SJCRH30 (cell line): Measurements from ENCODE around the gene KLHL26. TPM values are rescaled to one million over a fixed set of nuclear protein-coding genes. Genes with fewer than 3 reads are reported as not detected.
"Not testable (repeated sequence)": the region's sequence is repeated elsewhere in the genome, so short reads cannot be mapped to it uniquely, and the experiment has no call there.

Source experiments
- DNase-seq, 2 experiments: peaks; one replicate each; pipeline ENCODE4 v3.0.0-alpha.2; 2015 to 2020
- H3K27ac ChIP-seq: fragments of 250-450 bp; sonication (Bioruptor Pico); 2 replicates; pipeline ENCODE4 v1.5.1; 2020; ENCODE audit warnings: mild to moderate bottlenecking, moderate library complexity
- H3K27me3 ChIP-seq: fragments of 250-450 bp; sonication (Bioruptor Pico); 2 replicates; pipeline ENCODE4 v1.5.1; 2020; ENCODE audit warnings: mild to moderate bottlenecking, moderate library complexity
- H3K36me3 ChIP-seq: fragments of 250-450 bp; sonication (Bioruptor Pico); 2 replicates; pipeline ENCODE4 v1.5.1; 2020; ENCODE audit warnings: mild to moderate bottlenecking, moderate library complexity
- H3K4me1 ChIP-seq: fragments of 250-450 bp; sonication (Bioruptor Pico); 2 replicates; pipeline ENCODE4 v1.5.1; 2020; ENCODE audit warnings: mild to moderate bottlenecking, moderate library complexity
- H3K4me3 ChIP-seq: fragments of 250-450 bp; sonication (Bioruptor Pico); 2 replicates; pipeline ENCODE4 v1.5.1; 2020; ENCODE audit warnings: mild to moderate bottlenecking, moderate library complexity
- H3K9me3 ChIP-seq: fragments of 250-450 bp; sonication (Bioruptor Pico); replicated peaks from 2 replicates; pipeline ENCODE4 v1.5.1; 2020; ENCODE audit warnings: mild to moderate bottlenecking, moderate library complexity
- total RNA-seq: library from RNA; depleted of rRNA; stranded (reverse); fragments of >200 nt; shearing (Covaris generic); gene quantifications from 2 replicates; pipeline ENCODE4 v1.2.3, GENCODE V29; 2014; rRNA removed

KLHL26 gene
- total RNA-seq = 0.87 and 1.1 TPM in 2 replicates

- no peak for DNase-seq
- H3K27ac ChIP-seq = no peak within 1 kb of the TSS
- H3K27me3 ChIP-seq = 0 out of 2 replicates have a peak, but pooled peaks cover 10% of the 10 kb centered on the region
- H3K4me1 ChIP-seq = no peaks in the 10 kb centered on the region
- no peaks in the 10 kb centered on the region for H3K9me3 ChIP-seq
- H3K36me3 ChIP-seq = no peaks in the 10 kb centered on the region
- H3K4me3 ChIP-seq = peak within 1 kb of the TSS; percentile 59
Measured at GRCh38 chr19:18636969-18637629, at the start of gene KLHL26. KLHL26 (plus strand) TSS chr19:18637028; CDS start chr19:18637055, 27 bp downstream.

GRCh38 chr19:18587561-18587960 lies 49.3 kb upstream of the KLHL26 start:
- Histone ChIP-seq H3K36me3 (no peaks in the 10 kb centered on the region), H3K27me3 (peaks cover 8% of the 10 kb centered on the region; the same call in 1 of the 2 replicates), H3K4me3 (no peak overlapping the region; the same call in 1 of the 2 replicates), H3K27ac (no peak overlapping the region), H3K9me3 (no peaks in the 10 kb centered on the region), H3K4me1 (0 out of 2 replicates have a peak, but pooled peaks cover 3% of the 10 kb centered on the region)
- no peak for DNase-seq

GRCh38 chr19:18587962-18588610 lies 48.7 kb upstream of the KLHL26 start:
- DNase-seq = no peak
- 0 out of 2 replicates have a peak, but pooled peaks cover 3% of the 10 kb centered on the region for H3K4me1 ChIP-seq
- H3K9me3 ChIP-seq = no peaks in the 10 kb centered on the region
- H3K4me3 ChIP-seq = peak overlapping the region; percentile 89
- H3K27me3 ChIP-seq = peaks cover 4% of the 10 kb centered on the region; the same call in 1 of the 2 replicates
- peak overlapping the region; percentile 63 for H3K27ac ChIP-seq
- no peaks in the 10 kb centered on the region for H3K36me3 ChIP-seq

- Histone ChIP-seq H3K4me1 (0 out of 2 replicates have a peak, but pooled peaks cover 3% of the 10 kb centered on the region), H3K9me3 (no peaks in the 10 kb centered on the region), H3K4me3 (peak within 1 kb of the TSS; percentile 89), H3K36me3 (no peaks in the 10 kb centered on the region), H3K27me3 (no peaks in the 10 kb centered on the region), H3K27ac (peak within 1 kb of the TSS; percentile 63)
- DNase-seq = peak; percentile 88 to 90
Measured at GRCh38 chr19:18588611-18589379, 48.0 kb upstream of the KLHL26 start, which contains the start of gene REX1BD. REX1BD (plus strand) TSS chr19:18588798; CDS start chr19:18588802, 4 bp downstream.

GRCh38 chr19:18589380-18590272 lies 47.2 kb upstream of the KLHL26 start:
- peak; percentile 84 to 86 for DNase-seq
- Histone ChIP-seq H3K36me3 (no peaks in the 10 kb centered on the region), H3K9me3 (no peaks in the 10 kb centered on the region), H3K27ac (peak overlapping the region; percentile 63; the same call in 1 of the 2 replicates), H3K4me1 (peaks cover 5% of the 10 kb centered on the region), H3K4me3 (peak overlapping the region; percentile 89), H3K27me3 (no peaks in the 10 kb centered on the region)

- H3K4me3 ChIP-seq = peak overlapping the region; percentile 89; the same call in 1 of the 2 replicates
- H3K36me3 ChIP-seq = no peaks in the 10 kb centered on the region
- H3K27ac ChIP-seq = no peak overlapping the region
- H3K9me3 ChIP-seq = no peaks in the 10 kb centered on the region
- peaks cover 9% of the 10 kb centered on the region for H3K4me1 ChIP-seq
- DNase-seq = no peak
- 0 out of 2 replicates have a peak, but pooled peaks cover 4% of the 10 kb centered on the region for H3K27me3 ChIP-seq
Measured at GRCh38 chr19:18590273-18591272, 46.3 kb upstream of the KLHL26 start.

- Histone ChIP-seq H3K36me3 (no peaks in the 10 kb centered on the region), H3K4me1 (peaks cover 9% of the 10 kb centered on the region), H3K9me3 (no peaks in the 10 kb centered on the region), H3K27ac (no peak overlapping the region), H3K4me3 (no peak overlapping the region), H3K27me3 (0 out of 2 replicates have a peak, but pooled peaks cover 4% of the 10 kb centered on the region)
- DNase-seq = no peak
Measured at GRCh38 chr19:18591735-18592385, 45.0 kb upstream of the KLHL26 start.

GRCh38 chr19:18592732-18593131 lies 44.1 kb upstream of the KLHL26 start:
- H3K27me3 ChIP-seq, H3K4me1 ChIP-seq, H3K4me3 ChIP-seq, H3K36me3 ChIP-seq, H3K27ac ChIP-seq, H3K9me3 ChIP-seq, DNase-seq: not testable (repeated sequence)

GRCh38 chr19:18593367-18594095 lies 43.3 kb upstream of the KLHL26 start:
- Histone ChIP-seq H3K9me3 (no peaks in the 10 kb centered on the region), H3K36me3 (no peaks in the 10 kb centered on the region), H3K4me1 (peaks cover 9% of the 10 kb centered on the region), H3K27ac (no peak overlapping the region), H3K27me3 (0 out of 2 replicates have a peak, but pooled peaks cover 4% of the 10 kb centered on the region), H3K4me3 (no peak overlapping the region)
- DNase-seq = no peak

GRCh38 chr19:18594096-18594823 lies 42.6 kb upstream of the KLHL26 start:
- peak overlapping the region; percentile 33; the same call in 1 of the 2 replicates for H3K4me3 ChIP-seq
- 0 out of 2 replicates have a peak, but pooled peaks cover 4% of the 10 kb centered on the region for H3K27me3 ChIP-seq
- DNase-seq = peak; percentile 75 to 83
- H3K9me3 ChIP-seq = no peaks in the 10 kb centered on the region
- H3K4me1 ChIP-seq = peaks cover 9% of the 10 kb centered on the region
- H3K36me3 ChIP-seq = no peaks in the 10 kb centered on the region
- H3K27ac ChIP-seq = no peak overlapping the region

- Histone ChIP-seq H3K27ac (no peak overlapping the region), H3K4me3 (no peak overlapping the region; the same call in 1 of the 2 replicates), H3K9me3 (no peaks in the 10 kb centered on the region), H3K4me1 (peaks cover 9% of the 10 kb centered on the region), H3K27me3 (0 out of 2 replicates have a peak, but pooled peaks cover 4% of the 10 kb centered on the region), H3K36me3 (no peaks in the 10 kb centered on the region)
- no peak for DNase-seq
Measured at GRCh38 chr19:18594824-18595373, 41.9 kb upstream of the KLHL26 start.
